Endothelial cell of hepatic sinusoid (primary cell): ENCODE data around the gene JADE1.

ENCODE experiments used
- in situ Hi-C: cut with HindIII; loops from 2 replicates; pipeline ENCODE4 v1.10.0; 2017; ENCODE audit warnings: low sequenced_read_pairs

Gene JADE1

GRCh38 chr4:128809477-128810330 lies at the start of gene JADE1:
Gene JADE1, plus strand, starts transcription at chr4:128809700. Its CDS starts 22,059 bp downstream, at chr4:128831759.
- in situ Hi-C loops = no loop called here

GRCh38 chr4:128766781-128767180 lies 42.7 kb upstream of the JADE1 start:
- in situ Hi-C loops = no loop called here

GRCh38 chr4:128768373-128768996 lies 41.0 kb upstream of the JADE1 start:
- in situ Hi-C loops = no loop called here

- in situ Hi-C loops = no loop called here
Observed at GRCh38 chr4:128769011-128769410, 40.5 kb upstream of the JADE1 start.

- in situ Hi-C loops = no loop called here
Observed at GRCh38 chr4:128770807-128771206, 38.7 kb upstream of the JADE1 start.

- in situ Hi-C loops = no loop called here
Observed at GRCh38 chr4:128775477-128775876, 34.0 kb upstream of the JADE1 start.

- in situ Hi-C loops = no loop called here
Observed at GRCh38 chr4:128775916-128776315, 33.6 kb upstream of the JADE1 start.

GRCh38 chr4:128776794-128777216 lies 32.7 kb upstream of the JADE1 start:
- in situ Hi-C loops = no loop called here

GRCh38 chr4:128780688-128781087 lies 28.8 kb upstream of the JADE1 start:
- in situ Hi-C loops = no loop called here

GRCh38 chr4:128782076-128782715 lies 27.3 kb upstream of the JADE1 start:
- in situ Hi-C loops = no loop called here

- in situ Hi-C loops = no loop called here
Observed at GRCh38 chr4:128782875-128783614, 26.5 kb upstream of the JADE1 start.

GRCh38 chr4:128787509-128788311 lies 21.8 kb upstream of the JADE1 start:
- in situ Hi-C loops = no loop called here

GRCh38 chr4:128793859-128794672 lies 15.4 kb upstream of the JADE1 start:
- in situ Hi-C loops = no loop called here

- in situ Hi-C loops = no loop called here
Observed at GRCh38 chr4:128796934-128797333, 12.6 kb upstream of the JADE1 start.

GRCh38 chr4:128800284-128800683 lies 9.2 kb upstream of the JADE1 start:
- in situ Hi-C loops = loop anchor here (5.0 kb wide), 1 partner anchor 343 kb away; no protein-coding TSS in a partner anchor

GRCh38 chr4:128800701-128801284 lies 8.7 kb upstream of the JADE1 start:
- in situ Hi-C loops = loop anchor here (5.0 kb wide), 1 partner anchor 343 kb away; no protein-coding TSS in a partner anchor

- in situ Hi-C loops = loop anchor here (5.0 kb wide), 1 partner anchor 346 kb away; no protein-coding TSS in a partner anchor
Observed at GRCh38 chr4:128802680-128803628, 6.5 kb upstream of the JADE1 start.

- in situ Hi-C loops = loop anchor here (5.0 kb wide), 1 partner anchor 346 kb away; no protein-coding TSS in a partner anchor
Observed at GRCh38 chr4:128803783-128804182, 5.7 kb upstream of the JADE1 start.
